H9 (cell line): ENCODE results near the gene CATSPERZ. TPM values are rescaled to one million over a fixed set of nuclear protein-coding genes. Genes with fewer than 3 reads are reported as not detected.

ENCODE experiments used
- DNase-seq: peaks from one replicate; pipeline ENCODE4 v3.0.0-alpha.2; 2017
- H2AFZ ChIP-seq: one replicate; pipeline ENCODE4 v1.6.1; 2013; ENCODE audit warnings: mild to moderate bottlenecking, low read length, control low read depth, moderate library complexity
- H2AK5ac ChIP-seq: 2 replicates; pipeline ENCODE4 v1.6.1; 2013; ENCODE audit warnings: low read length, control low read depth, mixed read lengths; ENCODE audit not compliant: insufficient read length
- H2BK120ac ChIP-seq: one replicate; pipeline ENCODE4 v1.6.1; 2013; ENCODE audit warnings: low read depth, mild to moderate bottlenecking, low read length, control low read depth, inconsistent platforms; ENCODE audit not compliant: poor library complexity, severe bottlenecking
- H2BK12ac ChIP-seq: 2 replicates; pipeline ENCODE4 v1.6.1; 2013; ENCODE audit warnings: low read length, control low read depth, mixed read lengths, low read depth; ENCODE audit not compliant: insufficient read length
- H2BK15ac ChIP-seq: 2 replicates; pipeline ENCODE4 v1.6.1; 2013; ENCODE audit warnings: low read depth, low read length, control low read depth
- H2BK20ac ChIP-seq: one replicate; pipeline ENCODE4 v1.6.1; 2013; ENCODE audit warnings: low read depth, mild to moderate bottlenecking, low read length, control low read depth, inconsistent platforms; ENCODE audit not compliant: poor library complexity, severe bottlenecking
- H2BK5ac ChIP-seq: 2 replicates; pipeline ENCODE4 v1.6.1; 2013; ENCODE audit warnings: low read length, control low read depth, mixed read lengths; ENCODE audit not compliant: insufficient read length
- H3K14ac ChIP-seq: 2 replicates; pipeline ENCODE4 v1.6.1; 2013; ENCODE audit warnings: low read length, control low read depth; ENCODE audit not compliant: insufficient read depth
- H3K18ac ChIP-seq: 2 replicates; pipeline ENCODE4 v1.6.1; 2013; ENCODE audit warnings: low read depth, mild to moderate bottlenecking, mixed read lengths, low read length, control low read depth; ENCODE audit not compliant: insufficient read length
- H3K23ac ChIP-seq: 2 replicates; pipeline ENCODE4 v1.6.1; 2013; ENCODE audit warnings: low read length, control low read depth, mixed read lengths, low read depth; ENCODE audit not compliant: insufficient read length
- H3K23me2 ChIP-seq: 2 replicates; pipeline ENCODE4 v1.6.1; 2013; ENCODE audit warnings: low read depth, mild to moderate bottlenecking, mixed read lengths, low read length, control low read depth; ENCODE audit not compliant: insufficient read length, poor library complexity, severe bottlenecking
- H3K27ac ChIP-seq: 2 replicates; pipeline ENCODE4 v1.5.1; 2013; ENCODE audit warnings: low read length, control low read depth, mixed read lengths, low read depth; ENCODE audit not compliant: insufficient read length
- H3K27me3 ChIP-seq: 2 replicates; pipeline ENCODE4 v1.6.1; 2013; ENCODE audit warnings: low read length, control low read depth, inconsistent platforms; ENCODE audit not compliant: insufficient read depth
- H3K4ac ChIP-seq: 2 replicates; pipeline ENCODE4 v1.6.1; 2013; ENCODE audit warnings: low read depth, mild to moderate bottlenecking, control low read depth, inconsistent platforms, low read length, moderate library complexity
- H3K4me1 ChIP-seq: 2 replicates; pipeline ENCODE4 v1.6.1; 2013; ENCODE audit warnings: low read length, control low read depth, inconsistent platforms; ENCODE audit not compliant: insufficient read depth
- H3K4me2 ChIP-seq: 2 replicates; pipeline ENCODE4 v1.6.1; 2013; ENCODE audit warnings: low read length, control low read depth, mixed read lengths; ENCODE audit not compliant: insufficient read length, insufficient read depth
- H3K56ac ChIP-seq: 2 replicates; pipeline ENCODE4 v1.6.1; 2013; ENCODE audit warnings: low read depth, mild to moderate bottlenecking, mixed read lengths, low read length, control low read depth; ENCODE audit not compliant: insufficient read length
- H3K79me1 ChIP-seq: 2 replicates; pipeline ENCODE4 v1.6.1; 2013; ENCODE audit warnings: low read depth, mild to moderate bottlenecking, moderate library complexity, low read length, control low read depth, inconsistent platforms; ENCODE audit not compliant: insufficient read depth, poor library complexity, severe bottlenecking
- H3K79me2 ChIP-seq: 2 replicates; pipeline ENCODE4 v1.6.1; 2013; ENCODE audit warnings: low read length, control low read depth, inconsistent platforms; ENCODE audit not compliant: insufficient read depth
- H3K9ac ChIP-seq: 2 replicates; pipeline ENCODE4 v1.6.1; 2013; ENCODE audit warnings: low read length, control low read depth, mixed read lengths; ENCODE audit not compliant: insufficient read length; ENCODE audit errors: extremely low read depth
- H3K9me3 ChIP-seq: one replicate; pipeline ENCODE4 v1.6.1; 2013; ENCODE audit warnings: low read depth, low read length, inconsistent platforms; ENCODE audit not compliant: control insufficient read depth
- H3T11ph ChIP-seq: one replicate; pipeline ENCODE4 v1.6.1; 2013; ENCODE audit warnings: mild to moderate bottlenecking, low read length, control low read depth, inconsistent platforms
- H4K20me1 ChIP-seq: one replicate; pipeline ENCODE4 v1.6.1; 2013; ENCODE audit not compliant: control insufficient read depth, insufficient read length, insufficient read depth
- H4K5ac ChIP-seq: 2 replicates; pipeline ENCODE4 v1.6.1; 2013; ENCODE audit warnings: low read depth, mild to moderate bottlenecking, mixed read lengths, low read length, control low read depth; ENCODE audit not compliant: insufficient read length
- H4K8ac ChIP-seq: replicated peaks from 2 replicates; pipeline ENCODE4 v1.6.1; 2013; ENCODE audit warnings: low read length, control low read depth, mixed read lengths, low read depth; ENCODE audit not compliant: insufficient read length
- H4K91ac ChIP-seq: 2 replicates; pipeline ENCODE4 v1.6.1; 2013; ENCODE audit warnings: low read depth, mild to moderate bottlenecking, moderate library complexity, mixed read lengths, low read length, control low read depth; ENCODE audit not compliant: insufficient read length
- H3K27ac Mint-ChIP-seq, 3 experiments: 2 replicates in 2 of 3; 3 replicates in 1 of 3; pipeline ENCODE4 v1.8.0; 2020 to 2021; ENCODE audit warnings: mixed read lengths in 3 of 3, mild to moderate bottlenecking in 1 of 3, moderate library complexity in 1 of 3
- H3K27me3 Mint-ChIP-seq: 2 replicates; pipeline ENCODE4 v1.8.0; 2021; ENCODE audit warnings: low read depth, mild to moderate bottlenecking, moderate library complexity, mixed read lengths
- H3K36me3 Mint-ChIP-seq, 3 experiments: 2 replicates in 2 of 3; 3 replicates in 1 of 3; pipeline ENCODE4 v1.8.0; 2020 to 2021; ENCODE audit warnings: low read depth in 3 of 3, mixed read lengths in 3 of 3; ENCODE audit not compliant: insufficient read depth in 1 of 3
- H3K4me1 Mint-ChIP-seq, 2 experiments: 2 replicates each; pipeline ENCODE4 v1.8.0; 2020; ENCODE audit warnings: mixed read lengths in 2 of 2
- H3K4me3 Mint-ChIP-seq, 2 experiments: 2 replicates in 1 of 2; 3 replicates in 1 of 2; pipeline ENCODE4 v1.8.0; 2020 to 2021; ENCODE audit warnings: mild to moderate bottlenecking in 2 of 2, mixed read lengths in 2 of 2, moderate library complexity in 1 of 2
- H3K9me3 Mint-ChIP-seq, 2 experiments: 2 replicates in 1 of 2; 3 replicates in 1 of 2; pipeline ENCODE4 v1.8.0; 2020; ENCODE audit warnings: mild to moderate bottlenecking in 2 of 2, mixed read lengths in 2 of 2, moderate library complexity in 1 of 2
- WGBS: extraction: QIAGEN DNeasy Blood & Tissue Kit; methylation state at CpG from one replicate; pipeline ENCODE4 v1.1.7; 2013; ENCODE audit warnings: missing lambda C conversion rate, low lambda C conversion rate, mixed read lengths; ENCODE audit not compliant: insufficient read length; ENCODE audit errors: extremely low coverage; 5-methylcytosine and 5-hydroxymethylcytosine counted together
- total RNA-seq: library from RNA; stranded (reverse); gene quantifications from 2 replicates; pipeline ENCODE4 v1.2.1, GENCODE V29; 2021
- TF ChIP-seq, protein P1 (sequence below): fragments of 200-600 bp; sonication (generic); conservative IDR thresholded peaks from 3 replicates; pipeline ENCODE4 v1.8.0; 2021; ENCODE audit warnings: antibody characterized with exemption, mild to moderate bottlenecking

Gene CATSPERZ
- total RNA-seq, 1 experiment from 2014 or later, result 0.92 TPM

DNA sequence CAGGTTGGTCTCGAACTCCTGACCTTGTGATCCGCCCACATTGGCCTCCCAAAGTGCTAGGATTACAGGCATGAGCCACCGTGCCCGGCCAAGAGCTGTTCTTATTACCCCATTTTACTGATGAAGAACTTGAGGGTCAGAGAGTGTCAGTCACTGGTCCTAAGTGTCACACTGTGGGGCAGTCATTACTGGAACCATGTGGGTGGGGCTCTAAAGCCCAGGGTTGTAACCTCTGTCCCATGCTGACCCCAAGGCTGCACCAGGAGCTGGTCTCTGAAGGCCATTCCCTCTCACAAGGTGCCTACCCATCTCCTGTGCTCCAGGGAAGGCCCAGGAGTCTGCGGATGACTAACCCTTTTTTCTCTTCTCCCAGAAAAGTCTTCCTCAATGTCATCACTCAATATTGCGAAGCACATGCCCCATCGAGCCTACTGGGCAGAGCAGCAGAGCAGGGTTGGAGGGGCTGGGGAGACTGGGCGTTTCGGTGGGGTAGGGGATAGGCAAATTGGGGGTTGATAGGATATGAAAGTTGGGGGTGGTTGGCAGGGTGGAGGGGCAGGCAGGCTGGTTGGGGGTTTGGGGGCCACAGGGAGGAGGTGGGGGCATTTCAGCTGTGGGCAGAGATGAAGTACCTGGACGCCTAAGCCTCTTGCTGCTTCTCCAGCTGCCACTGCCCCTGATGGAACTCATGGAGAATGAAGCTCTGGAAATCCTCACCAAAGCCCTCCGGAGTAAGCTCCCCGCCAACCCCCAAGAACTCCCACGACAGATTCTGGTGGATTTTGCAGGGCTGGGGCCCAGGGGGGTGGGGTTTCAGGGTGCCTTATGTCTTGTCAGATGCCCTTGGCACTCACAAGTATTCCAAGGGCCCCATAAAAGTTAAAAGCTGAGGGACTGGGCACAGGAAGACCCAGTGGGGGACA lies 3.2 kb downstream of the CATSPERZ start:
- Histone ChIP-seq H3K23ac (no peak overlapping the region), H4K20me1 (no peaks in the 10 kb centered on the region), H3K79me2 (peaks cover 3% of the 10 kb centered on the region; the same call in 1 of the 2 replicates), H2BK5ac (no peak overlapping the region), H3K4me1 (peaks cover 2% of the 10 kb centered on the region; the same call in 1 of the 2 replicates), H3T11ph (no peak overlapping the region), H2BK20ac (no peak overlapping the region), H2BK120ac (no peak overlapping the region), H2AK5ac (no peak overlapping the region), H2BK15ac (no peak overlapping the region), H4K8ac (no peak overlapping the region), H3K9me3 (no peaks in the 10 kb centered on the region), H3K9ac (no peak overlapping the region), H4K5ac (no peak overlapping the region), H3K23me2 (peaks cover 22% of the 10 kb centered on the region), H3K27ac (no peak overlapping the region), H2BK12ac (no peak overlapping the region), H3K18ac (no peak overlapping the region), H3K4me2 (no peak overlapping the region), H3K79me1 (peaks cover 5% of the 10 kb centered on the region), H3K56ac (no peak overlapping the region), H3K4ac (no peak overlapping the region), H3K27me3 (peaks cover 23% of the 10 kb centered on the region), H2AFZ (no peak overlapping the region), H4K91ac (no peak overlapping the region), H3K14ac (no peak overlapping the region)
- peaks cover 0 to under 1% of the 10 kb centered on the region in 2 experiments; a peak in 2 of 5 replicates for H3K9me3 Mint-ChIP-seq
- peaks cover 53% of the 10 kb centered on the region for H3K27me3 Mint-ChIP-seq
- DNase-seq, result no peak
- WGBS, result no CpG with 5 or more reads among the region's 13 CpGs
- no peak overlapping the region for H3K27ac Mint-ChIP-seq
- peaks cover 21 to 22% of the 10 kb centered on the region in 2 experiments for H3K4me1 Mint-ChIP-seq
- TF ChIP-seq, protein P1, sequence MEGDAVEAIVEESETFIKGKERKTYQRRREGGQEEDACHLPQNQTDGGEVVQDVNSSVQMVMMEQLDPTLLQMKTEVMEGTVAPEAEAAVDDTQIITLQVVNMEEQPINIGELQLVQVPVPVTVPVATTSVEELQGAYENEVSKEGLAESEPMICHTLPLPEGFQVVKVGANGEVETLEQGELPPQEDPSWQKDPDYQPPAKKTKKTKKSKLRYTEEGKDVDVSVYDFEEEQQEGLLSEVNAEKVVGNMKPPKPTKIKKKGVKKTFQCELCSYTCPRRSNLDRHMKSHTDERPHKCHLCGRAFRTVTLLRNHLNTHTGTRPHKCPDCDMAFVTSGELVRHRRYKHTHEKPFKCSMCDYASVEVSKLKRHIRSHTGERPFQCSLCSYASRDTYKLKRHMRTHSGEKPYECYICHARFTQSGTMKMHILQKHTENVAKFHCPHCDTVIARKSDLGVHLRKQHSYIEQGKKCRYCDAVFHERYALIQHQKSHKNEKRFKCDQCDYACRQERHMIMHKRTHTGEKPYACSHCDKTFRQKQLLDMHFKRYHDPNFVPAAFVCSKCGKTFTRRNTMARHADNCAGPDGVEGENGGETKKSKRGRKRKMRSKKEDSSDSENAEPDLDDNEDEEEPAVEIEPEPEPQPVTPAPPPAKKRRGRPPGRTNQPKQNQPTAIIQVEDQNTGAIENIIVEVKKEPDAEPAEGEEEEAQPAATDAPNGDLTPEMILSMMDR, result no peak
- peak overlapping the region in 1 of 2 experiments; percentile 91; a peak in 1 of 5 replicates for H3K4me3 Mint-ChIP-seq
- peaks cover 3 to 7% (median 6%) of the 10 kb centered on the region in 3 experiments; a peak in 5 of 7 replicates for H3K36me3 Mint-ChIP-seq
